HEK293 (cell line): ENCODE data around the gene ADGRG7.

Experiments
- CTCF ChIA-PET: fragments of 350-600 bp; formaldehyde crosslinking; extraction: SDS; loops from one replicate; lab custom pipeline; 2021; ENCODE audit warnings: antibody characterized with exemption; lab: Yijun Ruan, JAX
- POLR2A ChIA-PET: fragments of 300-600 bp; formaldehyde crosslinking; extraction: SDS; loops from one replicate; lab custom pipeline; 2020; ENCODE audit warnings: antibody characterized with exemption, inconsistent platforms; lab: Yijun Ruan, JAX
- H3K27ac ChIP-seq: fragments of 200-500 bp; sonication (Bioruptor generic); 2 replicates; pipeline ENCODE4 v1.5.1; 2014; ENCODE audit warnings: low read depth, low read length, control low read depth, inconsistent platforms; ENCODE audit errors: extremely low read depth
- H3K36me3 ChIP-seq, 2 experiments: fragments of 200-500 bp in 1 of 2; sonication (Bioruptor generic) in 1 of 2; 1 replicate in 1 of 2; 2 replicates in 1 of 2; pipeline ENCODE4 v1.5.1; 2014 to 2017; ENCODE audit warnings: inconsistent platforms in 2 of 2, low read length in 2 of 2; ENCODE audit not compliant: control insufficient read depth in 2 of 2, insufficient read depth in 1 of 2
- H3K4me1 ChIP-seq: fragments of 200-500 bp; sonication (Bioruptor generic); 2 replicates; pipeline ENCODE4 v1.5.1; 2014; ENCODE audit warnings: mild to moderate bottlenecking, low read length, inconsistent platforms; ENCODE audit not compliant: control insufficient read depth, insufficient read depth
- H3K4me3 ChIP-seq: 2 replicates; pipeline ENCODE4 v1.5.1; 2011; ENCODE audit warnings: low read depth, mild to moderate bottlenecking, control low read depth, low read length, moderate library complexity
- H3K9me3 ChIP-seq: fragments of 200-500 bp; sonication (Bioruptor generic); 2 replicates; pipeline ENCODE4 v1.5.1; 2014; ENCODE audit warnings: low read depth, low read length, inconsistent platforms; ENCODE audit not compliant: control insufficient read depth, insufficient read depth
- FEZF1 ChIP-seq: fragments of 450-650 bp; formaldehyde crosslinking; IDR thresholded peaks from 2 replicates; pipeline ENCODE4 v1.5.1; 2016; ENCODE audit warnings: missing biosample characterization, missing genetic modification characterization
- INSM2 ChIP-seq: fragments of 450-650 bp; formaldehyde crosslinking; IDR thresholded peaks from 2 replicates; pipeline ENCODE4 v1.5.1; 2016; ENCODE audit warnings: missing biosample characterization, missing genetic modification characterization
- KLF16 ChIP-seq: fragments of 450-650 bp; formaldehyde crosslinking; IDR thresholded peaks from 2 replicates; pipeline ENCODE4 v1.5.1; 2017; ENCODE audit warnings: missing biosample characterization, missing genetic modification characterization
- OVOL3 ChIP-seq: fragments of 450-650 bp; formaldehyde crosslinking; IDR thresholded peaks from 2 replicates; pipeline ENCODE4 v1.5.1; 2016; ENCODE audit warnings: missing biosample characterization, missing genetic modification characterization
- REST ChIP-seq: fragments of 450-650 bp; formaldehyde crosslinking; IDR thresholded peaks from 2 replicates; pipeline ENCODE4 v1.5.1; 2016; ENCODE audit warnings: missing biosample characterization, missing genetic modification characterization
- TCF7L2 ChIP-seq: IDR thresholded peaks from 2 replicates; pipeline ENCODE4 v1.6.1; 2011; ENCODE audit warnings: low read depth, mild to moderate bottlenecking, inconsistent platforms, low read length, moderate library complexity, borderline replicate concordance
- TRIM28 ChIP-seq: IDR thresholded peaks from 2 replicates; pipeline ENCODE4 v1.6.1; 2011; ENCODE audit warnings: low read length, control low read depth, borderline replicate concordance
- ZBTB1 ChIP-seq: fragments of 450-650 bp; formaldehyde crosslinking; IDR thresholded peaks from 2 replicates; pipeline ENCODE4 v1.5.1; 2016; ENCODE audit warnings: missing biosample characterization, missing genetic modification characterization
- ZBTB26 ChIP-seq: fragments of 450-650 bp; formaldehyde crosslinking; optimal IDR thresholded peaks from 2 replicates; pipeline ENCODE3; 2016; ENCODE audit warnings: missing biosample characterization, mild to moderate bottlenecking, missing genetic modification characterization
- ZNF133 ChIP-seq: fragments of 450-650 bp; formaldehyde crosslinking; IDR thresholded peaks from 2 replicates; pipeline ENCODE4 v1.5.1; 2016; ENCODE audit warnings: missing biosample characterization, missing genetic modification characterization
- ZNF16 ChIP-seq: fragments of 450-650 bp; formaldehyde crosslinking; IDR thresholded peaks from 2 replicates; pipeline ENCODE4 v1.5.1; 2016; ENCODE audit warnings: low read depth, missing biosample characterization, missing genetic modification characterization
- ZNF18 ChIP-seq: fragments of 450-650 bp; formaldehyde crosslinking; IDR thresholded peaks from 2 replicates; pipeline ENCODE4 v1.5.1; 2016; ENCODE audit warnings: missing biosample characterization, missing genetic modification characterization
- ZNF274 ChIP-seq, 2 experiments: fragments of 200-500 bp in 1 of 2; fragments of 450-650 bp in 1 of 2; sonication (Bioruptor generic) in 1 of 2; formaldehyde crosslinking in 1 of 2; IDR thresholded peaks; 2 replicates each; pipeline versions ENCODE4 v1.5.1 to v1.6.1; 2014 to 2016; ENCODE audit warnings: borderline replicate concordance in 1 of 2, inconsistent platforms in 1 of 2, low read length in 1 of 2, missing biosample characterization in 1 of 2, missing genetic modification characterization in 1 of 2
- ZNF394 ChIP-seq: fragments of 450-650 bp; formaldehyde crosslinking; IDR thresholded peaks from 2 replicates; pipeline ENCODE4 v1.5.1; 2016; ENCODE audit warnings: missing biosample characterization, missing genetic modification characterization, mild to moderate bottlenecking, moderate library complexity, borderline replicate concordance
- ZNF580 ChIP-seq: fragments of 450-650 bp; formaldehyde crosslinking; IDR thresholded peaks from 2 replicates; pipeline ENCODE4 v1.5.1; 2016; ENCODE audit warnings: missing biosample characterization, missing genetic modification characterization
- ZNF621 ChIP-seq: fragments of 450-650 bp; formaldehyde crosslinking; IDR thresholded peaks from 2 replicates; pipeline ENCODE4 v1.5.1; 2017; ENCODE audit warnings: missing biosample characterization, missing genetic modification characterization
- ZNF629 ChIP-seq: fragments of 450-650 bp; formaldehyde crosslinking; IDR thresholded peaks from 2 replicates; pipeline ENCODE4 v1.5.1; 2017; ENCODE audit warnings: missing biosample characterization, missing genetic modification characterization
- ZNF658 ChIP-seq: fragments of 450-650 bp; formaldehyde crosslinking; IDR thresholded peaks from 2 replicates; pipeline ENCODE4; 2016; ENCODE audit warnings: missing biosample characterization, missing genetic modification characterization
- ZSCAN5A ChIP-seq: fragments of 450-650 bp; formaldehyde crosslinking; IDR thresholded peaks from 2 replicates; pipeline ENCODE4 v1.5.1; 2016; ENCODE audit warnings: missing biosample characterization, missing genetic modification characterization

ADGRG7 gene

GRCh38 chr3:100715176-100715575 is 105.8 kb downstream of the ADGRG7 start (continued):
- no peak for TF ChIP-seq REST (tag by site-specific recombination)
- no peak for TF ChIP-seq ZNF394 (tag by site-specific recombination)
- TF ChIP-seq OVOL3 (tag by site-specific recombination): no peak
- no peak for TF ChIP-seq ZNF658
- TF ChIP-seq TRIM28: no peak
- TF ChIP-seq INSM2: no peak
- TF ChIP-seq, all 188 proteins: peak for 0

GRCh38 chr3:100717063-100717462 is 107.7 kb downstream of the ADGRG7 start:
- peaks cover 19 to 65% of the 10 kb centered on the region in 2 experiments for H3K36me3 ChIP-seq
- H3K27ac ChIP-seq: no peak overlapping the region
- no peak for TF ChIP-seq TCF7L2
- no peak for TF ChIP-seq ZNF274 (IDR thresholded peaks at IDR 0.05; ENCODE audit: low read length)
- TF ChIP-seq ZNF274 (tag by site-specific recombination; IDR thresholded peaks at IDR 0.05; ENCODE audit: borderline replicate concordance): no peak
- no peak for TF ChIP-seq ZNF658
- no peak for TF ChIP-seq ZNF133 (tag by site-specific recombination)
- TF ChIP-seq ZNF580 (tag by site-specific recombination): no peak
- TF ChIP-seq ZNF629 (tag by site-specific recombination): no peak
- TF ChIP-seq ZSCAN5A (tag by site-specific recombination): no peak
- TF ChIP-seq ZNF16 (tag by site-specific recombination): no peak
- TF ChIP-seq ZBTB26: no peak
- no peak for TF ChIP-seq ZBTB1
- TF ChIP-seq FEZF1 (tag by site-specific recombination): no peak
- no peak for TF ChIP-seq KLF16 (tag by site-specific recombination)
- no peak for TF ChIP-seq ZNF621 (tag by site-specific recombination)
- no peak for TF ChIP-seq ZNF18
- TF ChIP-seq, all 188 proteins: peak for 0
- Histone ChIP-seq H3K4me3 (no peak overlapping the region), H3K4me1 (no peaks in the 10 kb centered on the region), H3K9me3 (no peaks in the 10 kb centered on the region)
- ChIA-PET CTCF (interaction anchor here (1.1 kb wide), 1 partner anchor 254 kb away, joined by 3 read pairs; no protein-coding TSS in a partner anchor), POLR2A (no interaction called here)
